Left ventricle myocardium inferior (tissue), 1 donor: ENCODE data around the gene JAKMIP1. TPM values are rescaled to one million over a fixed set of nuclear protein-coding genes. Genes with fewer than 3 reads are reported as not detected.

Source experiments
- DNase-seq: peaks from one replicate; pipeline ENCODE4 v3.0.0-alpha.2; 2020
- H3K27ac ChIP-seq: fragments of 200-600 bp; replicated peaks from 2 replicates; pipeline ENCODE4 v1.8.0; 2021
- H3K27me3 ChIP-seq: fragments of 200-600 bp; 2 replicates; pipeline ENCODE4 v1.8.0; 2021; ENCODE audit warnings: low read depth
- H3K36me3 ChIP-seq: fragments of 200-600 bp; 2 replicates; pipeline ENCODE4 v1.8.0; 2021
- H3K4me1 ChIP-seq: fragments of 200-600 bp; 2 replicates; pipeline ENCODE4 v1.8.0; 2021
- H3K4me3 ChIP-seq: fragments of 200-600 bp; 2 replicates; pipeline ENCODE4 v1.8.0; 2021; ENCODE audit warnings: mild to moderate bottlenecking, moderate library complexity
- H3K9me3 ChIP-seq: fragments of 200-600 bp; replicated peaks from 2 replicates; pipeline ENCODE4 v1.8.0; 2021
- intact Hi-C: fragments of 100-400 bp; cut with micrococcal nuclease; formaldehyde crosslinking; loops from one replicate; pipeline ENCODE4 v1.11.0; 2022
- long read RNA-seq: library from polyadenylated mRNA; unstranded; transcript quantifications from one replicate; pipeline ENCODE4 v2.0.0, GENCODE V29; 2021
- total RNA-seq: library from RNA; stranded (reverse); fragmentation: NEBNext Ultra II Directional; extraction: Animal tissue kit (Norgen Biotek cat#: 25700); gene quantifications from one replicate; pipeline ENCODE4 v1.2.1, GENCODE V29; 2021
- TF ChIP-seq, protein P1 (sequence below): fragments of 200-600 bp; IDR thresholded peaks from 2 replicates; pipeline ENCODE4 v1.8.0; 2021; ENCODE audit warnings: antibody characterized with exemption, mild to moderate bottlenecking, borderline replicate concordance
- donor health status: DM: no; HTN: yes; CAD: no; lungs with severe emphysema.

JAKMIP1 gene
- total RNA-seq = not detected
- long read RNA-seq = 0 reads

DNA sequence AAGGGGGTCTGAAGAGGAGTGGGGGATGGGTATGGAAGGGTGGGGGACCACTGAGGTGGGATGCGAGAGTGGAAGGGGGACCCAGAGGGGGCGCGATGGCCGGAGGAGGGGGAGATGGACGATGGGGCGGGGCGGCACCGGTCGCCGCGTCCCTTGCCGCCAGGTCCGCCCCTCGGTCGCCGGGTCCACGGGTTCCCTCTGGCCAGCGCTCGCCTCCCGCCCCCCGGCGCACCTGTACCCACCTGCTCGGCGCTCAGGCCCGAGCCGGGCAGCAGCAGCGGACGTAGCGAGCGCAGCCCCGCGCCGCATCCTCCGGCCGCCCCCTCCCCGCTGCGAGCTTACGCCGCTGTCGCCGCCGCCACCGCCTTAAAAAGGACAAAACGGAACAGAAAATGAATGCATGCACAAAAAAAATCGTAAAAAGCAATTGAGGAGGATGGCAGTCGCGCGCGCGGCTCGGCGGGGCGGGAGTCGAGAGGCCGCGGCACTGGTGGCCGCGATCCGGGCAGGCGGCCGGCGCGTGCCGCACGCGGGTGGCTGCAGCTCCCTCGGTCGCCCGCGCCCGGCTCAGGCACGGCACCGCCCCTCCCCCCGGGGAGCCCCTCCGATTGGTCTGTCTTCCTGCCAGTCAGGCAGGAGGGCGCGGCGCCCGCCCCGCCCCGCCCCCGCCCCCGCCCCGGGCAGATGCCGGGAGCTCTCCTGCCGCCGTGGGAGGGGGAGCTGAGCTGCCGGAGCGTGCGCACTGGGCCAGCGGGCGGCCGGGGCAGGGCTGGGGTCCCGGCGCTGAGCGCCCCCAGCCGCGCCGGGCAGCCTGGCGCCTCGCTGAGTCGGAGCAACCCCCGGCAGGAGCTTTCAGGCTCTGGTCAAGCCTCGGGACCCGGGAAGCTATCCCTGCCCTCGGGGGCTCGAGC is at the start of gene JAKMIP1:
TSS of gene JAKMIP1 (minus strand) at position 539 of the 911 bp plus-strand sequence. CDS start 87,699 bp downstream, outside the sequence.
- peaks cover 10% of the 10 kb centered on the region for H3K9me3 ChIP-seq
- intact Hi-C loops = no loop called here
- peaks cover 75% of the 10 kb centered on the region for H3K27me3 ChIP-seq
- no peak within 1 kb of the TSS for H3K27ac ChIP-seq
- TF ChIP-seq, protein P1, sequence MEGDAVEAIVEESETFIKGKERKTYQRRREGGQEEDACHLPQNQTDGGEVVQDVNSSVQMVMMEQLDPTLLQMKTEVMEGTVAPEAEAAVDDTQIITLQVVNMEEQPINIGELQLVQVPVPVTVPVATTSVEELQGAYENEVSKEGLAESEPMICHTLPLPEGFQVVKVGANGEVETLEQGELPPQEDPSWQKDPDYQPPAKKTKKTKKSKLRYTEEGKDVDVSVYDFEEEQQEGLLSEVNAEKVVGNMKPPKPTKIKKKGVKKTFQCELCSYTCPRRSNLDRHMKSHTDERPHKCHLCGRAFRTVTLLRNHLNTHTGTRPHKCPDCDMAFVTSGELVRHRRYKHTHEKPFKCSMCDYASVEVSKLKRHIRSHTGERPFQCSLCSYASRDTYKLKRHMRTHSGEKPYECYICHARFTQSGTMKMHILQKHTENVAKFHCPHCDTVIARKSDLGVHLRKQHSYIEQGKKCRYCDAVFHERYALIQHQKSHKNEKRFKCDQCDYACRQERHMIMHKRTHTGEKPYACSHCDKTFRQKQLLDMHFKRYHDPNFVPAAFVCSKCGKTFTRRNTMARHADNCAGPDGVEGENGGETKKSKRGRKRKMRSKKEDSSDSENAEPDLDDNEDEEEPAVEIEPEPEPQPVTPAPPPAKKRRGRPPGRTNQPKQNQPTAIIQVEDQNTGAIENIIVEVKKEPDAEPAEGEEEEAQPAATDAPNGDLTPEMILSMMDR = no peak
- peaks cover 17% of the 10 kb centered on the region for H3K4me1 ChIP-seq
- H3K36me3 ChIP-seq = no peaks in the 10 kb centered on the region
- H3K4me3 ChIP-seq = peak within 1 kb of the TSS; percentile 67
- DNase-seq = peak; percentile 64

DNA sequence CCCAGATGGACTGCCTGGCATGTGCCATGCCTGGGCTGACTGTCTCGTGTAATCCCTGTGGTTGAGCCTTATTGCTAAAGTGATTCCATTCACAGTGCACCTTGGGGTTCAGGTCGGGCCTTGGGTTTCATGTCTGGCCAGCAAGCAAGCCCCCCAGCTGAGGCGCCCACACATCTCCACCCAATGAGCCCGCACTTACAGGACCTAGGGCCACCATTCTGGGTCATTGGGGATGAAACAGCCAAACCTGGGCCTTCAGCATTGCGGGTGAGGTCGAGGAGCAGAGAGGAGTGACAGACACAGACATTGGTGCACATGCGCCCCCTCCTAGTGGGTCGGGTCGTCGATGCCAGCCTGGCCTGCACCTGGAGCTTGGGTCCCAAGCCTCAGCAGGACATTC is 48.0 kb upstream of the JAKMIP1 start:
- peaks cover 11% of the 10 kb centered on the region for H3K9me3 ChIP-seq
- no peak overlapping the region for H3K4me3 ChIP-seq
- H3K27ac ChIP-seq = no peak overlapping the region
- H3K4me1 ChIP-seq = peaks cover 11% of the 10 kb centered on the region
- peaks cover 71% of the 10 kb centered on the region for H3K27me3 ChIP-seq
- DNase-seq = no peak
- intact Hi-C loops = no loop called here
- TF ChIP-seq, protein P1 = no peak
- no peaks in the 10 kb centered on the region for H3K36me3 ChIP-seq

DNA sequence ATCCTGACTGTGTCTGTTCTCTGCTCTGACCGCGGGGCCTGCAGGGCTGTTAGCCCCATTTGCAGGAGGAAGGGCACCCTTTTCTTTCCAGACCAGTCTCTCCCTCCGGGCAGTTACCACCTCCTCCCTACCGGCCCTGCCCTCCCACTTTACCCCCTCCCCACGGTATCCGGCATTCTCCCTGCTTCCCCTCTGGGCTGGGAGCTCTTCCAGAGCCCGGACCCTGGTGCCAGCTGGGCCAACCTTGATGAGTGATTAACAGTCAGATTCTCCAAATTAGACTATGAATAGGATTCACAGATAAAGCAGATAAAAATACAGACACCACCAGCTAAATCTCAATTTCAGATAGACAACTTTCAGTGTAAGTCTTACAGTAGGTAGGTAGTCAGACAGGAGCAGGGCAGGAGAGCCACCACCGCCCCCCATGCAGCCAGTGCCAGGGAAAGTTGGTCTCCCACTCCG is 45.9 kb upstream of the JAKMIP1 start:
- Histone ChIP-seq H3K27me3 (peaks cover 89% of the 10 kb centered on the region), H3K4me1 (peaks cover 11% of the 10 kb centered on the region), H3K36me3 (no peaks in the 10 kb centered on the region), H3K4me3 (peak overlapping the region; percentile 63), H3K9me3 (peaks cover 11% of the 10 kb centered on the region), H3K27ac (no peak overlapping the region)
- intact Hi-C loops = no loop called here
- TF ChIP-seq, protein P1 = no peak
- DNase-seq = no peak

DNA sequence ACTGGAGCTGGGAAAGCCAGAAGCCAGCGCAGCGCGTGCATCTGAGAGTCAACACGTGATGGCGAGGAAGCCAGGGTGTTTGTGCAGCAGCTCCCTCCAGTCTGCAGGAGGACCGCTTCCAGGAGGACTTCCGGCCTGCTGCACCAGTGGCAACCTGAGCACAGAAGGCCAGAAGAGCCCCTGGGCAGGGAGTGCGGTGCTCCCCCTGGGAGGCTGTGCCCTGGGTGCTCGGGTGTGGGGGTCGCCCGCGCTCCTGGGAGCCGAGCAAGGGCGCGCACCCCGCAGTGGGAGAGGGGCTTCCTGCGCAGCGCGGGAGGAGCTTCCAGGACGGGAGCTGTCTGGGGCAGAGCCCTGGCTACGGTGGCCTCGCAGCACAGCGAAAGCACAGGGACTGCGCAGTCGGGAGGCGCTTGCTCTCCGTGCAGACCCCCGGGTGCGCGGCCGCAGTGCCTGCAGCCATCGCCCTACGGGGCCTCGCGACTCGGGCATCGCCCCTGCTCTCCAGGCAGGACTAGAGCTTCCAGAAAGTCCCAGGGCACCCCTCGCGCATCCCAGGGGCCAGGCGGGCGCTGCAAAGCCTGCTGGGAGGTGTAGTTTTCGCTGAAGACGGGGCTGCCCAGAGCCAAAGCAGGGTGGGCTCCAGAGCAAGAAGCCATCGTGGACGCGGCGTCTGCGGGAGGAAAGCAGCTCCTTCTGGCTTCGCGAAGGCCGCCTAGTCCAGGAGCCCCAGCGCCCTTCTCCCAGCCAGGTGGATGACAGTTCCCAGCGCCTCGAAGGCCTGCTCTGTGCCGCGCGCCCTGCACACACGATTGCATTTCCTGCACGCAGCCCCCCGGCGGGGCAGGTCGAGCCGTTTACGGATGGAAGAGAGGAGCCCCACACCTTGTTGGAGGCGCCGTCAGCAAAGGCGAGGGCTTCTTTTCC is 45.2 kb upstream of the JAKMIP1 start:
- Histone ChIP-seq H3K4me3 (peak overlapping the region; percentile 63), H3K27me3 (peaks cover 95% of the 10 kb centered on the region), H3K27ac (no peak overlapping the region), H3K36me3 (no peaks in the 10 kb centered on the region), H3K9me3 (peaks cover 11% of the 10 kb centered on the region), H3K4me1 (peaks cover 11% of the 10 kb centered on the region)
- TF ChIP-seq, protein P1 = no peak
- intact Hi-C loops = no loop called here
- DNase-seq = peak; percentile 25
